NAMALWA (cell line): Measurements from ENCODE around the gene IFIT5.
A peak's percentile ranks its signal among the peaks of the same experiment; 100 is the strongest.
"Not testable (repeated sequence)": the region's sequence is repeated elsewhere in the genome, so short reads cannot be mapped to it uniquely, and the experiment has no call there.

Experiments
- DNase-seq: peaks from one replicate; pipeline ENCODE4 v3.0.0-alpha.2; 2015; ENCODE audit warnings: low spot score

Gene IFIT5

DNA sequence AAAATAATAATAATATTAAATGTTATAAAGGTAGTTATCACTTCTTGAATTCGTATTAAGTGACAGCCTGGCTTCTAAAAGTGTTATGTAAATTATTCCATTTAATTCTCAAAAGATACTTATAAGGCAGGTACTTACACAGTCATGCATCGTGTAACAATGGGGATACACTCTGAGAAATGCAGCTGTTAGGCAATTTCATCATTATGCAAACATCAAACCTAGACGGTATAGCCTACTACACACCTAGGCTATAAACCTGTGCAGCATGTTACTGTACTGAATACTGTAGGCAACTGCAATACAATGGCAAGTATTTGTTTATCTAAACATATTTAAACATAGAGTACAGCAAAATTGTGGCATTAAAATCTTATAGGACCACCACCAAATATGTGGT lies 20.5 kb upstream of the IFIT5 start:
- no peak for DNase-seq

DNA sequence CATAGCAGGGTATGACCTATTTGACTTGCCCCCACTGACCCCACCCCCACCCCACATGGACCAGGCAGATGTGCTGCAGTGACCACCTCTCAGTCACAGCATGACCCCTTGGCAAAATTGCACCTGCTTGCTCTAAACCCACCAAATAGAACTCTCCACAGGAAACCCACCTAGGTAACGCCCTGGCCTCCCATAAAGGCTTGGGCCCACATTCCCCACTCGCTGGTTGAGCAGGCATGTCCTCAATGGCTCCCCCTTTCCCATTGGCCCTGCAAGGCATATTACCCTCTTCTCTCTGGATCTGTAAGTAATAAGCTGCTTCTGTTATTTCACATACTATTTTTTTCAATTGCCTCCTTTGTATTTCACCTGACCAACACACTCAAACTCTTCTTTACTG lies 19.2 kb upstream of the IFIT5 start:
- DNase-seq = no peak

DNA sequence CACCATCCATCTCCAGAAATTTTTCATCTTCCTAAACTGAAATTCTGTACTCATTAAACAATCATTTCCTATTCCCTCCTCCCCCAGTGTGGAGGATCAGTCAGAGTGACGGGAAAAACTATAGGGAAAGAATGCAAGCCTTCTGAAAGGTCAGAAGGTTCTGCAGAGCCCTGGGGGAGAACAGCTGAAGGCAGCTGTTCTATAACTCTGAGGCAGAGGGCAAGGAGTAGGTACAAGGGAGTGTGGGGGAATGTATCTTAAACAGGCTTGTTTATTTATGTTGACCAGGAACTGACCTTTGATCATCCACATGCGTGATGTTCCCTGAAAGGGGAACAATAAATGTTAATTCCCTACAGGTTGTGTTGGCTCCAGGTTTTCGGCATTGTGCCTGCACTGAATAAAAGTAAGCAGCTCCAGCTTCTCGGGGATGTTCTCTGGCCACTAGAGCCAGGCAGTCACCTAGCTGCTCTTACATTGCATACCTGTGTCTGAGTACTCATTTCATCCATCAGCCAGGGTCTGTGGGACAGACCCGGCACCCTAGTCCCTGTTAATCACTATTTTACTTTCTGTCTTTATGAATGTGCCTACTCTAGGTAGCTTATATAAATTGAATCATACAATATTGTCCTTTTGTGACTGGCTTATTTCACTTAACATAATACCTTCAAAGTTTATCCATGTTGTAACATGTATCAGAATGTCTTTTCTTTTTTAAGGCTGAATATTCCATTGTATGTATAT lies 16.2 kb upstream of the IFIT5 start:
- DNase-seq = no peak

DNA sequence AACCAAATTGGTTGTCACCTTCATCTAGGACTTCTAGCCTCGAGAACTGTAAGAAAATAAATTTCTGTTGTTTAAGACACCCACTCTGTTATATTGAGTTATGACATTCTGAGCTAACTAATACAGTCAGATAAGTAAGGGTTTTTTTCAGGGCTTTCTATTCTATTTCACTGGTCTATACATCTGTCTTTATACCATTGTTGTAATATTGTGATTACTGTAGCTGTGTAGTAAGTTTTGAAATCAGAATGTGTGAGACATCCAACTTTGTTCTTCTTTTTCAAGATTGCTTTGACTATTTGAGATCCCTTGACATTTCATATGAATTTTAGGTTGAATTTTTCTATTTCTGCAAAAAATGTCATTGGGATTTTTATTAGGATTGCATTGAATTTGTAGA lies 14.4 kb upstream of the IFIT5 start:
- no peak for DNase-seq

DNA sequence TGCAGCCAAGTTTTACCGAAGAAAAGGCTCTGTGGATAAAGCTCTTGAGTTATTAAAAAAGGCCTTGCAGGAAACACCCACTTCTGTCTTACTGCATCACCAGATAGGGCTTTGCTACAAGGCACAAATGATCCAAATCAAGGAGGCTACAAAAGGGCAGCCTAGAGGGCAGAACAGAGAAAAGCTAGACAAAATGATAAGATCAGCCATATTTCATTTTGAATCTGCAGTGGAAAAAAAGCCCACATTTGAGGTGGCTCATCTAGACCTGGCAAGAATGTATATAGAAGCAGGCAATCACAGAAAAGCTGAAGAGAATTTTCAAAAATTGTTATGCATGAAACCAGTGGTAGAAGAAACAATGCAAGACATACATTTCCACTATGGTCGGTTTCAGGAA lies 11.3 kb upstream of the IFIT5 start:
- no peak for DNase-seq

DNA sequence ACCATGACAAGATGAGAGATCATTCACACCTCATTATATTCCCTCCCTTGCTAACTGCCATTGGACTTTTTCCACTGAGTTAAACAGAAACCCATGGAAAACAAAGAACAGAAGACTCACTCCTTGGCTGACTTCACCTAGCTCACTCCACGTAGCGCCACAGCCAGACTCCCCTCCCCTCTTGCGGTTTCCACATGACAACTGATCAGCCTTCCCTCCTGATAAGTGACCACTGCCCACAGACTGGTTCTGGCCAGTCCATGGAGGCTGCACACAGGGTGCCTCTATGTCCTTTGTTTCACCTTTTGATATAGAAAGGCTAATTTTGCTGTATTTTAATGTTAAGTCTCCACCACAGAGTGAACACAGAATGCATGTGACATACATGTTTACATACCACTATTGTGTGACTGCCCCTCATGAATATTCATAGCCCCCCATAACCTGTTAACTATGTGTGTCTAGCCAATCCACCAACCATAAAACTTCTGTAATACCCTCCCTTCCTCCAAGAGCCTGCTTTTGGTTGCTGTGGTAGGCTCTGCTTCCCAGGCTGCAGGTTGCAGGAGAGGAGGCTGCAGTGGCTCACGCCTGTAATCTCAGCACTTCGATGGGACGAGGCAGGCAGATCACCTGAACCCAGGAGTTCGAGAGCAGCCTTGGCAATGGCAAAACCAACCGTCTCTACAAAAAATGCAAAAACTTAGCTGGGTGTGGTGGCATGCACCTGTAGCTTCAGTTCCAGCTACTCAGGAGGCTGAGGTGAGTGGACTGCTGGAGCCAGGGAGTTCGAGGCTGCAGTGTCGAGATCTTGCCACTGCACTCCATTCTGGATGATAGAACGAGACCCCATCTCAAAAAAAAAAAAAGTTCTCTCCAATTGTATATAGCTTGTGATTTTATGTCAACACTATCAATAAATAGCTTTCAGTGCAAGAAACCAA lies 10.0 kb upstream of the IFIT5 start:
- DNase-seq = no peak

DNA sequence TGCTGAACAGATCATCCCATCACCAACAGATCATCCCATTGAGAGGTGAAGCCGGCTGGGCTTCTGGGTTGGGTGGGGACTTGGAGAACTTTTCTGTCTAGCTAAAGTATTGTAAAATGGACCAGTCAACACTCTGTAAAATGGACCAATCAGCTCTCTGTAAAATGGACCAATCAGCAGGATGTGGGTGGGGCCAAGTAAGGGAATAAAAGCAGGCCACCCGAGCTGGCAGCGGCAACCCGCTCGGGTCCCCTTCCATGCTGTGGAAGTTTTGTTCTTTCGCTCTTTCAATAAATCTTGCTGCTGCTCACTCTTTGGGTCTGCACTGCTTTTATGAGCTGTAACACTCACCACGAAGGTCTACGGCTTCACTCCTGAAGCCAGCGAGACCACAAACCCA lies 8.2 kb upstream of the IFIT5 start:
- not testable (repeated sequence) for DNase-seq

DNA sequence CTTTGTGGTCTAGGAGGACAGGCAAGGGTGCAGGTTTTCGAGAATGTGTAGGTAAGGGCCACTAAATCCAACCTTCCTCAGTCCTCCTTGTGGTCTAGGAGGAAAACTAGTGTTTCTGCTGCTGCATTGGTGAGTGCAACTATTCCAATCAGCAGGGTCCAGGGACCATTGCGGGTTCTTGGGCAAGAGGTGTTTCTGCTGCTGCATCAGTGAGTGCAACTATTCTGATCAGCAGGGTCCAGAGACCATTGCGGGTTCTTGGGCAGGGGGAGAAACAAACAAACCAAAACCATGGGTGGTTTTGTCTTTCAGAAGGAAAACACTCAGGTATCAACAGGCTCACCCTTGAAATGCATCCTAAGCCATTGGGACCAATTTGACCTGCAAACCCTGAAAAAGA lies 6.6 kb upstream of the IFIT5 start:
- DNase-seq = not testable (repeated sequence)

DNA sequence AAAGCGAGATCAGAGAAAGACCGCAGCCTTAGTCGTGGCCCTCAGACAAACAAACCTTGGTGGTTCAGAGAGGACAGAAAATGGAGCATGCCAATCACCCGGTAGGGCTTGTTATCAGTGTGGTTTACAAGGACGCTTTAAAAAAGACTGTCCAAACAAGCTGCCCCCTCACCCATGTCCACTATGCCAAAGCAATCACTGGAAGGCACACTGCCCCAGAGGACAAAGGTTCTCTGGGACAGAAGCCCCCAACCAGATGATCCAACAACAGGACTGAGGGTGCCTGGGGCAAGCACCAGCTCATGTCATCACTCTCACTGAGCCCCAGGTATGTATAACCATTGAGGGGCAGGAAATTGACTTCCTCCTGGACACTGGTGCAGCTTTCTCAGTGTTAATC lies 5.1 kb upstream of the IFIT5 start:
- DNase-seq = not testable (repeated sequence)

DNA sequence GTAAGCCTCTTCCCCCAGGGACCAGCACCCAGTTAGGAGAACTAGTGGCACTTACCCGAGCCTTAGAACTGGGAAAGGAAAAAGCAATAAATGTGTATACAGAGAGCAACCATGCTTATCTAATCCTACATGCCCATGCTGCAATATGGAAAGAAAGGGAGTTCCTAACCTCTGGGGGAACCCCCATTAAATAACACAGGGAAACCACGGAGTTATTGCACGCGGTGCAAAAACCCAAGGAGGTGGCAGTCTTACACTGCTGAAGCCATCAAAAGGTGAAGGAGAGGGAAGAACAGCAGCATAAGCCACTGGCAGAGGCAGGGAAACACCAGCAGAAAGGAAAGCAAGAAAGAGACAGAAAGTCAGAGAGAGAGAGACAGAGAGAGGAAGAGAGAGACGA lies 3.8 kb upstream of the IFIT5 start:
- not testable (repeated sequence) for DNase-seq

DNA sequence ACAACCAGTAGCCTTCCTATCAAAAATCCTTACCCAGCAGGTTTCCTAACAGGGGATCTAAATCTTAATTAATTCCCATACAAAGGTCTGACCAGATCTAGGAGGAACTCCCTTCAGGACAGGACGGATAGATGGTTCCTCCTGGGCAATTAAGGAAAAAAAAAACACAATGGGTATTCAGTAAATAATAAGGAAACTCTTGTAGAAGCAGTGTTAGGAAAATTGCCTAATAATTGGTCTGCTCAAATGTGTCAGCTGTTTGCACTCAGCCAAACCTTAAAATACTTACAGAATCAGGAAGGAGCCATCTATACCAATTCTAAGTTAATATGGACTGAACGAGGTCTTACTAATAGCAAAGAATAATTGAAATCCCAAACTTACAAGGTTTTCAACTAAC lies 3.2 kb upstream of the IFIT5 start:
- DNase-seq = not testable (repeated sequence)

DNA sequence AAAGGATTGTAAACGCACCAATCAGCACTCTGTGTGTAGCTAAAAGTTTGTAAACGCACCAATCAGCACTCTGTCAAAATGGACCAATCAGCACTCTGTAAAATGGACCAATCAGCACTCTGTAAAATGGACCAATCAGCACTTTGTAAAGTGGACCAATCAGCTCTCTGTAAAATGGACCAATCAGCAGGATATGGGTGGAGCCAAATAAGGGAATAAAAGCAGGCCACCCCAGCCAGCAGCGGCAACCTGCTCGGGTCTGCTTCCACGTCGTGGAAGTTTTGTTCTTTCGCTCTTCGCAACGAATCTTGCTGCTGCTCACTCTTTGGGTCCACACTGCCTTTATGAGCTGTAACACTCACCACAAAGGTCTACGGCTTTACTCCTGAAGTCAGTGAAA lies 2.1 kb upstream of the IFIT5 start:
- peak; percentile 37 for DNase-seq

DNA sequence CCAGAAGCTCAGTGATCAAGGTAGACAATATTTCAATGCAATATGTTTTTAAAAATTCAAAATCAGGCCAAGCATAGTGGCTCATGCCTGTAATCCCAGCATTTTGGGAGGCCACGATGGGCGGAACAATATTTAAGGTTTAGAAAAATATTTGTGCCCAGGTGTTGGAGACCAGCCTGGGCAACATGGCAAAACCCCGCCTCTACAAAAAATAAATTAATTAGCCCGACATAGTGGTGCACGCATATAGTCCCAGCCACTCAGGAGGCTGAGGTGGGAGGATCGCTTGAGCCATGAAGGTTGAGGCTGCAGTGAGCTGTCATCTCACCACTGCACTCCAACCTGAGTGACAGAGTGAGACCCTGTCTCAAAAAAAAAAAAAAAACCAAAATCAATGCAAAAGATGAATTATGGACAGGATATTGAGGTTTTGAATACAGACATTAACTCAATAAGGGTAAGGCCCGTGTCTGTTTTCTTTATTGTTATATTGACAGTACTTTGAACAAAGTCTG lies 913 bp upstream of the IFIT5 start:
- no peak for DNase-seq

DNA sequence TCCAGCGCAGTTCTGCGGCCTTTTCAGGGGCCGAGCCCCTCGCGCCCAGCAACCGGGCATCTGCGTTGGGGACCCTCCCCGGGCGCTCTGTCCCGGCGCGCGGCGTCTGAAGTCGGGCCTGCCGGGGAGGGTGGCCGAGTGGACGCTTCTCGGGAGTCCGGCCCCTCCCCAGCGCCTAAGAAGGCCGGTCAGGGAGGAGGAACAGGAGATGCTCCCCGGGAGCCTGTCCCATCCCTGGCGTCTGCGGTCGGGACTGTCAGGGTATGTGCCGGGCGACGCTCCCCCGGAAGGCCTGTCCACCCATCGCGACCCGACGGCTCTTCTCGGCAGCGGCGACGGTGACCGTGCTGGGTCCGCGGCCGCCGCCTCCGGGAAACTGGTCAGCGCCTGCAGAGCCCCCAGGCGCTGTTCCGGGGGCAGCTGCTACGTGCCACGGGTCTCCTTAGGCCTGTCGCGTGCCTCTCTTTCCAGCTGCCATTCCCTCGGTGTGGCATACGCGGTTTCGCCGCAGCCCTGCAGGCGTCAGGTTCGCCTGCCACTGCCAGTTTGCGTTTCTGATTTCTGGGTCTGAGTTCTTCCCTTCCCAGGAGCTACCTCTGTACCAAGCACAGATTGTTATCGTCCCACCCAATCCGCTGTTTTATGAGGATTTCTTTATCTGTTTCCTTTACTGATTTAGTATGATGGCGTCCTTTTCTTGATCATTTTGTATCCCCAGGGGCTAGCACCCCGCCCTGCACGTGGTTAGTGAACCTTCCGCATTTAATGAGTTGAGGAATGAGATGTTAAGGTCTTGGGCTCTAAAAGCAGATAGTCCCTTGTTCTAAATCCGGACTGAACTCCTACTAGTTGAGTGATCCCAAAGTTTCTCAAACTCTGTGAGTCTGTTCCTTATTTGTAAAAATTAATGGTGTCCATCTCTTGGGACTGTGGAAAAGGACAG lies 782 bp downstream of the IFIT5 start:
- no peak for DNase-seq

DNA sequence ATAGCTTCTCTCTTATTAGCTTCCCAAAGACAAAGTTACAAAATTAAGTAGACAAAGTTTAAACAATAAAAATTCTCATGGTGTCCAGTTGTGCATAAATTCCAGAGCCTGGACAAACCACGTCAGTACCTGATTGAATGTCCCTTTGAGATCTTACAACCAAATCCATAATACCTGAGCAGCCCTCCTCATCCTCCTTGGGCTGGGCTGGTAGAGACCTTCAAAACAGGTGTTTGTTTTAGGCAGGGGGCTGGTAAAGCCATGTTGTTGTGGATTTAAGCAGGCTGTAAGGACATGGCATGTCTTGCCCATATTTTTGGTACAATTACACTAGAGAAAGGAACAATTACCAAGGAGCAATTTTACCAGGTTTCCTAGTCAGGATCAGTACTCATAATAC lies 2.1 kb downstream of the IFIT5 start:
- no peak for DNase-seq

DNA sequence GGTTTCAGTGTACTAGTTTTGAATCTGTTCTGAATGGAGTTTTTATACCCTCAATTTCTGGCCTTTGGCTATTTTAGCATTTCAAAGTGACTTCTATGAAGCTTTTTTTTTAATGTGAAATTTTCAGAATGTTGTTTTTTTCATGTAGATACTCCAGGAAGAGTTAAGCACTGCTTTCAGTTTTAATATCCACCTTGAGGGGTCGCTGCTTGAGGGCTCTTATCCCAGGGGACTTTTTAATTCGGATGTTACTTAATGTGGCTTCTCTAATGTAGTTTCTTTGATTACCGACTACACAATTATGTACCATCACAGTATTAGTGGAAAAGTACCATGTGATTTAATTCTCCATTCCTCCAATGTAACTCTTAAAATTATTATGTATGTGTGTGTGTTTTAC lies 5.2 kb downstream of the IFIT5 start:
- DNase-seq = peak; percentile 33

DNA sequence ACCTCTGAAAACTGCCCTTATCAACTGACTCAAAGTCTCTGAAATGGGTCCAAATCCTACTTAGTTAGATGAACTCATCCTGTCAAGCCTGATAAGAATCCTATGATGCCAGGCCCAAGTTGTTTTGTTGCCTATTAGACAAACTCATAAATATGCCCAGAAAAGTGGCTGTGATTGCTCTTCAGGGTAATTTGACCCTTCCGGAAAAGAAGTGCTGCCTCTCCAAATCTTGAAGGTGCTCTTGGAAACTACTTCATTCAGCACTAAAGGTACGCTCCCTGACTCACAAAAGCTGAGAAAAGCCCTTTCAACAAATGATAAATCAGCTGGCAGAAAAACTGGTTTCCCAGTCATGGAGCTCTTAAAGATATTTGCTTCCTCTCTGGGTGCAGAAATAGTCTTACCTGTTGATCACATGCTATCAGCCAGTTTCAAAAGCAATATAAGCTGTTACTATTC lies 6.7 kb downstream of the IFIT5 start:
- DNase-seq = no peak

DNA sequence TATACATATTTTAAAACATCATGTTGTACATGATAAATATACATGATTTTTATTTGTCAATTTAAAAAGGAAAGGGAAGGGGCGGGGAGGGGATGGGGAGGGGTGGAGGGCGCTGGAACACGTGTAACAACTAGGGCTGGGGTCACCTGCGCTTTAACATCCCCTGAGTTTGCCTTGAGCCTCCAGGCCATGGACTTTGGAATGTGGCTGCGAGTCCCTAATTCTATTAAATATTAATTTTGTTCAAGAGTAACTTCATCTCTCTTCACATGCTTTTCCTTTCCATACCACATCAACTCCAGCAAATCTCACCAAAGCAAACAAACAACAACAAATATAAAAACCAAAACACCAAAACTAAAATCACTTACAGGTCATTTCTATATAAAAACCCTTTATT lies 10.6 kb downstream of the IFIT5 start:
- DNase-seq = no peak

DNA sequence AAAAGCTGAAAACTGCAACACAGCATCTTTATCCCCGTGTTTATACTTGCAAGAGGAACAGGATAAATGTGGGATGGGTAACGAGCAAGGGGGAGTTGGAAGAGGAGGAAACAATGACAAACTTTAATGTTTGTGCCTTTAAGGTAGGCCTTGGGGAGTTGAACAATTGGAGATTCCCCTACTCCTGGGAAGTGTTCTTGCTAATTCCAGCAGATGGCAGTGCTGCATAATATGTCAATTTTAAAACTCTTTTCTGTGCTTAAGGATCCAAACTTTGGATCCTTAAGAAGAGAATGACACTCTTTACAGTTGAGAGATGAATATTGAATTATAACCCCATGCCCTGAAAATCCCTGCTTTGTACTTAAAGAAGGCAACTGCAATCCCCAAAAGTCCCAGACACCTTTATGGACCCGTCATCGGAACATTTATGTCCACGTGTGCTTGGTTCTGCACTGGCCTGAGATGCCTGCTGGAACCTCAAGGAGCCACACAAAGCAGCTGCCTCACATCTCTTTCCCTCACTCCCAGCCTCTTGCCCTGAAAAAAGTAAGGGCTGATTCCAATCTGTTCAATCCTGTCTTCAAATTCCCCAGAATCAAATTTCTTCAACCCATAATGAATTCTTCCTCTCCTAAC lies 12.0 kb downstream of the IFIT5 start:
- DNase-seq = peak; percentile 69

DNA sequence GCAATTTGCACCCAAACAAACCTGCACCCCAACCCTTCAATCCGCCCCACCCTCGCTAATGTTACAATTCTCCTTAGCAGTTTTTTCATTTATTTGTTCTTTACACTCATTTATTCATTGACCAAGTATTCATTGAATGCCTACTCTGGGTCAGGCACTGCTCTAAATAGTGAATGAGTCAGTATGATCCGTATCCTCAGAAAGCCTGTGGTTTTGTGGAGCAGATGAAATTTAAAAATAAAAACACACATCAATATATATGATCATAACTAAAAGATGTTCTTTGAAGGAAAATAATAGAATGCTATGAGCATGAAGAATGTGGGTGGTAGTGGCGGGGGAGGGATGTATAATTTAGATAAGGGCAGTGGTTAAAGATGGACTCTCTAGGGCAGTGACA lies 13.3 kb downstream of the IFIT5 start:
- DNase-seq = no peak

DNA sequence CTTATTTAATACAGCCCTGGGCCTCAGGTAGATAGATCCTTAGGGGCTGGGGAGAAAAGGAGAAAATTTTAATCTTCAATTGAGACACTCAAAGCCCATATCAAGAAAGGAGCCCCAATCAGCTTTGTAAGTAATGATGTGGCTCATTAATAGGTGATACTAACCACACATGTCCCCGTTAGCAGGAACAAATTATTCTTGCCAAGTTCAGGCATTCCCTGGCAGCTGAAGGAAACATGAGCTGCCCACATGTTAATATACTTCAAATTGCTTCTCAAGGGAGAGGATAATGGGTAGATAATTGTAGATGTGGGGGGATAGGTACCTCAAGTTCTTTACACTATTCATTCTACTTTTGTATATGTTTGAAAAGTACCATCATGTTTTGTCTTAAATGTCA lies 14.5 kb downstream of the IFIT5 start:
- no peak for DNase-seq
